Kidney (tissue), 14 donors: ENCODE data around the gene ANGEL2. TPM values are rescaled to one million over a fixed set of nuclear protein-coding genes. Genes with fewer than 3 reads are reported as not detected.

Source experiments
- DNase-seq, 5 donors: peaks; one replicate each; pipeline ENCODE4 v3.0.0-alpha.2; 2013 to 2020
- FAIRE-seq: peaks from 2 replicates; lab custom pipeline; 2012; peaks lifted over from hg19 to GRCh38; lab: Jason Lieb, UNC
- H3K27ac ChIP-seq, 2 donors: one replicate each; pipeline ENCODE4 v1.7.0; 2013; ENCODE audit warnings: low read depth in 2 of 2, low read length in 2 of 2, inconsistent platforms in 1 of 2
- H3K27me3 ChIP-seq: one replicate; pipeline ENCODE4 v1.7.1; 2013; ENCODE audit warnings: low read length, inconsistent platforms; ENCODE audit not compliant: control insufficient read depth, insufficient read depth
- H3K36me3 ChIP-seq, 3 donors: one replicate each; pipeline versions ENCODE4 v1.7.0 to v1.7.1; 2013; ENCODE audit warnings: low read length in 3 of 3, control low read depth in 1 of 3, inconsistent platforms in 1 of 3; ENCODE audit not compliant: insufficient read depth in 3 of 3, control insufficient read depth in 2 of 3
- H3K4me1 ChIP-seq, 3 donors: one replicate each; pipeline versions ENCODE4 v1.7.0 to v1.7.1; 2013; ENCODE audit warnings: low read length in 3 of 3, inconsistent platforms in 1 of 3, low read depth in 1 of 3; ENCODE audit not compliant: control insufficient read depth in 2 of 3, insufficient read depth in 2 of 3
- H3K4me3 ChIP-seq, 3 donors: one replicate each; pipeline versions ENCODE4 v1.7.0 to v1.8.1; 2013; ENCODE audit warnings: low read length in 3 of 3, control low read depth in 1 of 3, inconsistent platforms in 1 of 3
- H3K9ac ChIP-seq, 3 donors: one replicate each; pipeline versions ENCODE4 v1.7.0 to v1.7.1; 2013; ENCODE audit warnings: low read length in 3 of 3, control low read depth in 1 of 3, inconsistent platforms in 1 of 3
- H3K9me3 ChIP-seq, 3 donors: one replicate each; pipeline versions ENCODE4 v1.7.0 to v1.7.1; 2013; ENCODE audit warnings: low read length in 3 of 3, control low read depth in 1 of 3, inconsistent platforms in 1 of 3; ENCODE audit not compliant: control insufficient read depth in 2 of 3, insufficient read depth in 1 of 3
- intact Hi-C: fragments of 100-400 bp; cut with DNase I; formaldehyde crosslinking; loops from one replicate; pipeline ENCODE4 v1.11.1; 2022
- polyA plus RNA-seq: library from polyadenylated mRNA; stranded (reverse); fragments of 350-450 nt; fragmentation: Illumina TruSeq; extraction: RNeasy Lipid Tissue Mini Kit (QIAGEN cat#74804); gene quantifications from one replicate; pipeline ENCODE4 v1.2.3, GENCODE V29; 2014; ENCODE audit warnings: low read depth, low replicate concordance; ENCODE audit not compliant: insufficient read depth
- total RNA-seq: library from RNA; stranded (reverse); fragmentation: NEBNext Ultra II Directional; extraction: Animal tissue kit (Norgen Biotek cat#: 25700); gene quantifications from one replicate; pipeline ENCODE4 v1.2.1, GENCODE V29; 2021
- TF ChIP-seq, protein P1 (sequence below): IDR thresholded peaks from 3 replicates; pipeline ENCODE4 v1.5.1; 2012; ENCODE audit warnings: mild to moderate bottlenecking, moderate library complexity, borderline replicate concordance; ENCODE audit not compliant: insufficient read depth; ENCODE audit errors: extremely low read depth
- donor health status: control.
- donor health status: control.
- donor health status: control.
- donor health status: control.
- donor health status: control.
- donor health status: DM: yes; HTN: yes; CAD: no.
- donor health status: Normal renal cell carcinoma (clear cell type).

The ANGEL2 gene
- total and polyA plus RNA-seq, 2 donors from 2014 or later = 11.0 to 38.6 TPM

DNA sequence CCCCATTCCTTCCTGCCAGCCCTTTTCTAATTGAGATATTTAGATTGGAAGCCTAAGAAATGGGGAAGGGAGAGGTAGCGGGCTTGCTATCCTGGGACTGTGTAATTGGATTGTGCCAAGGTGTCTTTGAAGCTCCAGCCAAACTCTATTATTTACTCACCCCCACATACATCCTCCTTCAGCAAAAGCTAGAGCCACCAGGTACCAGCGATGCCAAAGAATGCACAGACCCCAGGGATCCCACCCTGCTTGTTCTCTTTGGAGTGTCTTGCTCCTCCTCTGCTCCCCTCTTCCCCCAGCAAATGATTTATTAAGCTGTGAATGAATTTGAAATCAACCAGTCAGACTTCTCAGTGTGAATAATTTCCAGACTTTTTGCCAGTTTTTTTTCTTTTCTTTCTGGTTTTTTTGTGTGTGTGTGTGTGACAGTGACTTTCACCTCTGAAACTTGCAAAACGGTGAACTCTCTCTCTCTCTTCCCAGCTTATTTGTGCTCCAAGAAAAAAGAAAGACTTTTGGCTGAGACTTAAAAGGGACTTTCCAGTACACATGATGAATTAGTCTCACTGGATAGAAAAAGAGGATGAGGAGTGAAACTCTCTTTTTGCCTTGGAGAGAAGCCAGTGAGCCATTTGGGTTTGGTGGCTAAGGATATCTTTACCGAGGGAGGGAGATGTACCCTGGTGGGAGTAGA, 63.6 kb downstream of the ANGEL2 start:
- peak overlapping the region in 1 of 3 donors; percentile 30 for H3K9ac ChIP-seq
- FAIRE-seq (no peak), DNase-seq (peak in 2 of 5 donors; percentile 25 to 29)
- no peaks in the 10 kb centered on the region for H3K36me3 ChIP-seq
- no peaks in the 10 kb centered on the region for H3K9me3 ChIP-seq
- peak overlapping the region in 1 of 3 donors; percentile 56 for H3K4me3 ChIP-seq
- no peak overlapping the region for H3K27ac ChIP-seq
- intact Hi-C loops = no loop called here
- no peaks in the 10 kb centered on the region for H3K27me3 ChIP-seq
- TF ChIP-seq, protein P1, sequence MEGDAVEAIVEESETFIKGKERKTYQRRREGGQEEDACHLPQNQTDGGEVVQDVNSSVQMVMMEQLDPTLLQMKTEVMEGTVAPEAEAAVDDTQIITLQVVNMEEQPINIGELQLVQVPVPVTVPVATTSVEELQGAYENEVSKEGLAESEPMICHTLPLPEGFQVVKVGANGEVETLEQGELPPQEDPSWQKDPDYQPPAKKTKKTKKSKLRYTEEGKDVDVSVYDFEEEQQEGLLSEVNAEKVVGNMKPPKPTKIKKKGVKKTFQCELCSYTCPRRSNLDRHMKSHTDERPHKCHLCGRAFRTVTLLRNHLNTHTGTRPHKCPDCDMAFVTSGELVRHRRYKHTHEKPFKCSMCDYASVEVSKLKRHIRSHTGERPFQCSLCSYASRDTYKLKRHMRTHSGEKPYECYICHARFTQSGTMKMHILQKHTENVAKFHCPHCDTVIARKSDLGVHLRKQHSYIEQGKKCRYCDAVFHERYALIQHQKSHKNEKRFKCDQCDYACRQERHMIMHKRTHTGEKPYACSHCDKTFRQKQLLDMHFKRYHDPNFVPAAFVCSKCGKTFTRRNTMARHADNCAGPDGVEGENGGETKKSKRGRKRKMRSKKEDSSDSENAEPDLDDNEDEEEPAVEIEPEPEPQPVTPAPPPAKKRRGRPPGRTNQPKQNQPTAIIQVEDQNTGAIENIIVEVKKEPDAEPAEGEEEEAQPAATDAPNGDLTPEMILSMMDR = no peak
- H3K4me1 ChIP-seq = peaks cover 0 to 11% (median 4%) of the 10 kb centered on the region in 3 donors

DNA sequence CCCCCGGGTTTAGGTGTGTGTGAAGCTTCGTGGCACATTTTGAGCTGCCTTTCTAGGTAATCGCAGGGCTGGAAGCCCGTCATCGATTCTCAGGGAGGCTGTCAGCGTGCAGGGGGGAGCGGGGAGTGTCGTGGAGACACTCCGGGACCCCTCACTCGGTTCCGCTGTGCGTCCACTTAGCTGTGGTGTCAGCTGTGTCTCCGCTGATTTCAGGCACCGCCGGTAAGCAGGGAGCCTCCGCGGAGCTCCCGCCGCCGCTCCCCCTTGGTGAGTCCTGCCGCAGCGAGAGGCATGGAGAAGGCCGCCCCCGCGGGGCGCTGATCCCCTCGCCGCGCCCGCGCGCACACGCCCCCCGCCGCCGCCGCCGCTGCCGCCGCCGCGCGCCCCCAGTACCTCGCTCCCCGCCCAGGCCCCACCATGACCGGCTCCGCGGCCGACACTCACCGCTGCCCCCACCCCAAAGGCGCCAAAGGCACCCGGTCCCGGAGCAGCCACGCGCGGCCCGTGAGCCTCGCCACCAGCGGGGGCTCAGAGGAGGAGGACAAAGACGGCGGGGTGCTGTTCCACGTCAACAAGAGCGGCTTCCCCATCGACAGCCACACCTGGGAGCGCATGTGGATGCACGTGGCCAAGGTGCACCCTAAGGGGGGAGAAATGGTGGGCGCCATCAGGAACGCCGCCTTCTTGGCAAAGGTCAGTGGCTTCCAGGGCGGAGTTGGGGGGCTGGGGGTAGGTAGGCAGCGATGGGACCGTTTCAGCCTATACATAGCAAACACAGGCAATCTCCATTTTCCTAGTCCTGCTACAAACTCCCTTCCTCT, 64.3 kb downstream of the ANGEL2 start:
- intact Hi-C loops = no loop called here
- FAIRE-seq (no peak), DNase-seq (peak in 4 of 5 donors; percentile 43 to 76 (median 56))
- H3K9ac ChIP-seq = peak overlapping the region in 2 of 3 donors; percentile 34 to 58
- no peaks in the 10 kb centered on the region for H3K27me3 ChIP-seq
- TF ChIP-seq, protein P1 = no peak
- peaks cover 0 to 11% (median 4%) of the 10 kb centered on the region in 3 donors for H3K4me1 ChIP-seq
- peak overlapping the region; percentile 61 to 74 (median 66) for H3K4me3 ChIP-seq
- H3K9me3 ChIP-seq = no peaks in the 10 kb centered on the region
- H3K36me3 ChIP-seq = no peaks in the 10 kb centered on the region
- H3K27ac ChIP-seq = no peak overlapping the region

DNA sequence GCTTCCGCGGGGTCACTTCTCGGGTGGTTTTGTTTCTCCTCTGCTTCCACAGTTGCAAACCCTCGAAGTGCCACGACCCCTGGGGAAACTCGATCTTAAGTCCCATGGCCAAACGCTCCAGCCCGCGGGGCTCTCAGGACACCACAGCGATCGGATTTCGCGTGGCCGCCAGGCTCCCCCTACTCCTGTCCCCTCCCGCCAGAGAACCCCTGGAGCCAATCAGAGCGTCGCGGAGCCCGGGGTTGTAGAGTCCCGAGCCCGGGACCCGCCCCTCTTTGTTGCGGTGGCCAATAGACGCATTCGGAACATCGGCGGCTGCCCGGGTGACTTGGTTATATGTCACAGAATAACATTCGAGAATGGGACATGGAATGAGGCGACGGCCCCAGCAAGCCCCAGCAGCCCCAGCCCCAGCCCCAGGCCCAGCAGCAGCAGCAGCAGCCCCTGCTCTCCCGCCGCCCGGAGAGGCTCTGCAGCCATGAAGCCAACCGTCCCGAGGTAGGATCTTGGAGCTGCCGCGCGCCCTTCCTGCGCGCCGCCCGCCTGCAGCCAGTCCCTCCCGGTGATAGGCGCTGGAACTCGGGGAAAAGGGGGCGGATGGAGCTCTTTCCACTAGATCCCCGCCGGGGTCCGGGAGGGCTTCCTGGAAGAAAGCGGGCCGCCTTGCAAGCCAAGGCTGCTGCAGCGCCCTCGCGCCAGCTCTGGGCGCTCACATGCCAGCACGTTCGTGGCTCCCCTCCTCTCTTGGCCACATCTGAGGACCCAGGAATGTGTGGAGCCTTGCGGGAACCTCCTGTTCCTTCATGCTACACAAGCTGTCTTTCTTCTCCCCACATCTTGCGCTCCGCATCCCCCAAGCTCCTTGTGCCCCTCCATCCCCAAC, 65.2 kb downstream of the ANGEL2 start, which contains the start of gene VASH2:
TSS of gene VASH2 (plus strand) at position 299 of the 883 bp plus-strand sequence. CDS start 1,002 bp downstream, outside the sequence.
- Histone ChIP-seq H3K27ac (no peak within 1 kb of the TSS), H3K36me3 (no peaks in the 10 kb centered on the region), H3K9ac (peak within 1 kb of the TSS; percentile 34 to 58 (median 45)), H3K4me3 (peak within 1 kb of the TSS; percentile 61 to 74 (median 66)), H3K27me3 (no peaks in the 10 kb centered on the region), H3K4me1 (peaks cover 0 to 11% (median 4%) of the 10 kb centered on the region in 3 donors), H3K9me3 (no peaks in the 10 kb centered on the region)
- FAIRE-seq (no peak), DNase-seq (peak; percentile 93 to 98 (median 93))
- intact Hi-C loops = no loop called here
- TF ChIP-seq, protein P1 = no peak
